ENCODE measurements around the gene NLN.

Gene NLN

DNA sequence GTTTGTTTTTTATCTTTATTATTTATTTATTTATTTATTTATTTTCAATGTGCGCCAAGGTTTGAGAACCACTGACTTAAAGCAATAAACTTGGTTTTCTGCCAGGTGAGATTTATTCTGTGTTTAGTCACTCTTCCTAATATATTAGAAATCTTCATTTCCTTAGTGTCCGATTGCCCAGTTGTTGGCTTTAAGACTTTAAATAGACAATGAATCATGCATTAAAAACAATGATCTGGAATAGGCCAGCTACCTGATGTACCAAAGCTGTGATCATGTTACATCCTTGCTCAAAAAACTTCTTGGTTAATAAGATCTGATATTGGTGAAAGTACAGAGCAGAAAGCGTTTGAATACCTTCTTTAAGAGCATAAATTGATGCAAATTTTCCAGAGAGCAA, 152.2 kb downstream of the NLN start:
- no peak overlapping the region for H3K4me3 ChIP-seq (ENCODE audit: low read depth, low read length)
- TF ChIP-seq, protein P1, sequence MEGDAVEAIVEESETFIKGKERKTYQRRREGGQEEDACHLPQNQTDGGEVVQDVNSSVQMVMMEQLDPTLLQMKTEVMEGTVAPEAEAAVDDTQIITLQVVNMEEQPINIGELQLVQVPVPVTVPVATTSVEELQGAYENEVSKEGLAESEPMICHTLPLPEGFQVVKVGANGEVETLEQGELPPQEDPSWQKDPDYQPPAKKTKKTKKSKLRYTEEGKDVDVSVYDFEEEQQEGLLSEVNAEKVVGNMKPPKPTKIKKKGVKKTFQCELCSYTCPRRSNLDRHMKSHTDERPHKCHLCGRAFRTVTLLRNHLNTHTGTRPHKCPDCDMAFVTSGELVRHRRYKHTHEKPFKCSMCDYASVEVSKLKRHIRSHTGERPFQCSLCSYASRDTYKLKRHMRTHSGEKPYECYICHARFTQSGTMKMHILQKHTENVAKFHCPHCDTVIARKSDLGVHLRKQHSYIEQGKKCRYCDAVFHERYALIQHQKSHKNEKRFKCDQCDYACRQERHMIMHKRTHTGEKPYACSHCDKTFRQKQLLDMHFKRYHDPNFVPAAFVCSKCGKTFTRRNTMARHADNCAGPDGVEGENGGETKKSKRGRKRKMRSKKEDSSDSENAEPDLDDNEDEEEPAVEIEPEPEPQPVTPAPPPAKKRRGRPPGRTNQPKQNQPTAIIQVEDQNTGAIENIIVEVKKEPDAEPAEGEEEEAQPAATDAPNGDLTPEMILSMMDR (IDR thresholded peaks at IDR 0.05; ENCODE audit: low read depth, low read length) = no peak
- TF ChIP-seq, protein P2, sequence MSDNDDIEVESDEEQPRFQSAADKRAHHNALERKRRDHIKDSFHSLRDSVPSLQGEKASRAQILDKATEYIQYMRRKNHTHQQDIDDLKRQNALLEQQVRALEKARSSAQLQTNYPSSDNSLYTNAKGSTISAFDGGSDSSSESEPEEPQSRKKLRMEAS (IDR thresholded peaks at IDR 0.05; ENCODE audit: low read depth, low read length) = no peak
- TF ChIP-seq POLR2A (IDR thresholded peaks at IDR 0.05; ENCODE audit: extremely low read depth, insufficient read length) (no peak), MYC (IDR thresholded peaks at IDR 0.05; ENCODE audit: low read depth, low read length) (no peak)
- no peak for DNase-seq (ENCODE audit: low read depth)

- no peak for DNase-seq (ENCODE audit: low read depth)
- TF ChIP-seq MYC (IDR thresholded peaks at IDR 0.05; ENCODE audit: low read depth, low read length) = no peak
- TF ChIP-seq, protein P1 (IDR thresholded peaks at IDR 0.05; ENCODE audit: low read depth, low read length) = no peak
- TF ChIP-seq, protein P2 (IDR thresholded peaks at IDR 0.05; ENCODE audit: low read depth, low read length) = no peak
- TF ChIP-seq POLR2A (IDR thresholded peaks at IDR 0.05; ENCODE audit: extremely low read depth, insufficient read length) = no peak
- no peak overlapping the region for H3K4me3 ChIP-seq (ENCODE audit: low read depth, low read length)
Observed at GRCh38 chr5:65876496-65876895, 154.5 kb downstream of the NLN start.

GRCh38 chr5:65876970-65877369, 155.0 kb downstream of the NLN start:
- no peak for DNase-seq (ENCODE audit: low read depth)
- TF ChIP-seq, protein P1 (IDR thresholded peaks at IDR 0.05; ENCODE audit: low read depth, low read length) = no peak
- TF ChIP-seq MYC (IDR thresholded peaks at IDR 0.05; ENCODE audit: low read depth, low read length) = no peak
- TF ChIP-seq, protein P2 (IDR thresholded peaks at IDR 0.05; ENCODE audit: low read depth, low read length) = no peak
- no peak overlapping the region for H3K4me3 ChIP-seq (ENCODE audit: low read depth, low read length)
